ENCODE data around the gene NR4A3.

GRCh38 chr9:99850736-99851499 lies 29.2 kb downstream of the NR4A3 start:
- TF ChIP-seq, protein P1, sequence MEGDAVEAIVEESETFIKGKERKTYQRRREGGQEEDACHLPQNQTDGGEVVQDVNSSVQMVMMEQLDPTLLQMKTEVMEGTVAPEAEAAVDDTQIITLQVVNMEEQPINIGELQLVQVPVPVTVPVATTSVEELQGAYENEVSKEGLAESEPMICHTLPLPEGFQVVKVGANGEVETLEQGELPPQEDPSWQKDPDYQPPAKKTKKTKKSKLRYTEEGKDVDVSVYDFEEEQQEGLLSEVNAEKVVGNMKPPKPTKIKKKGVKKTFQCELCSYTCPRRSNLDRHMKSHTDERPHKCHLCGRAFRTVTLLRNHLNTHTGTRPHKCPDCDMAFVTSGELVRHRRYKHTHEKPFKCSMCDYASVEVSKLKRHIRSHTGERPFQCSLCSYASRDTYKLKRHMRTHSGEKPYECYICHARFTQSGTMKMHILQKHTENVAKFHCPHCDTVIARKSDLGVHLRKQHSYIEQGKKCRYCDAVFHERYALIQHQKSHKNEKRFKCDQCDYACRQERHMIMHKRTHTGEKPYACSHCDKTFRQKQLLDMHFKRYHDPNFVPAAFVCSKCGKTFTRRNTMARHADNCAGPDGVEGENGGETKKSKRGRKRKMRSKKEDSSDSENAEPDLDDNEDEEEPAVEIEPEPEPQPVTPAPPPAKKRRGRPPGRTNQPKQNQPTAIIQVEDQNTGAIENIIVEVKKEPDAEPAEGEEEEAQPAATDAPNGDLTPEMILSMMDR (IDR thresholded peaks at IDR 0.05): no peak
- no peak for TF ChIP-seq POLR2A (IDR thresholded peaks at IDR 0.05)
- no peak for TF ChIP-seq EP300 (IDR thresholded peaks at IDR 0.05)
- TF ChIP-seq POLR2AphosphoS5 (IDR thresholded peaks at IDR 0.05): no peak
